ENCODE measurements around the gene CDK14.

Gene CDK14

GRCh38 chr7:90740386-90740785 is 144.3 kb downstream of the CDK14 start:
- Histone ChIP-seq H4K20me1 (ENCODE audit: insufficient read depth, low read length) (no peaks in the 10 kb centered on the region), H3K36me3 (replicated peaks; ENCODE audit: low read depth, low read length) (peaks cover 7% of the 10 kb centered on the region), H3K9ac (ENCODE audit: low read length) (no peak overlapping the region), H2AFZ (ENCODE audit: low read depth, low read length) (no peak overlapping the region), H3K4me2 (ENCODE audit: low read length) (no peak overlapping the region), H3K27ac (ENCODE audit: low read length) (no peak overlapping the region), H3K4me1 (ENCODE audit: low read length) (peaks cover 29% of the 10 kb centered on the region), H3K27me3 (ENCODE audit: low read depth, low read length) (no peaks in the 10 kb centered on the region), H3K79me2 (ENCODE audit: low read length) (no peaks in the 10 kb centered on the region), H3K4me3 (ENCODE audit: low read length) (no peak overlapping the region), H3K9me3 (ENCODE audit: insufficient read depth, low read length) (0 out of 2 replicates have a peak, but pooled peaks cover 3% of the 10 kb centered on the region)
- TF ChIP-seq CTCF (IDR thresholded peaks at IDR 0.05; ENCODE audit: low read depth, low read length) (no peak), EZH2phosphoT487 (IDR thresholded peaks at IDR 0.05; ENCODE audit: low read depth) (no peak)

GRCh38 chr7:90743626-90744025 is 147.5 kb downstream of the CDK14 start:
- H3K4me1 ChIP-seq (ENCODE audit: low read length): peaks cover 6% of the 10 kb centered on the region
- H3K9me3 ChIP-seq (ENCODE audit: insufficient read depth, low read length): no peaks in the 10 kb centered on the region
- H2AFZ ChIP-seq (ENCODE audit: low read depth, low read length): no peak overlapping the region
- no peaks in the 10 kb centered on the region for H3K27me3 ChIP-seq (ENCODE audit: low read depth, low read length)
- no peak overlapping the region for H3K4me3 ChIP-seq (ENCODE audit: low read length)
- no peaks in the 10 kb centered on the region for H4K20me1 ChIP-seq (ENCODE audit: insufficient read depth, low read length)
- H3K9ac ChIP-seq (ENCODE audit: low read length): no peak overlapping the region
- H3K79me2 ChIP-seq (ENCODE audit: low read length): no peaks in the 10 kb centered on the region
- H3K27ac ChIP-seq (ENCODE audit: low read length): no peak overlapping the region
- no peaks in the 10 kb centered on the region for H3K36me3 ChIP-seq (replicated peaks; ENCODE audit: low read depth, low read length)
- TF ChIP-seq EZH2phosphoT487 (IDR thresholded peaks at IDR 0.05; ENCODE audit: low read depth) (no peak), CTCF (IDR thresholded peaks at IDR 0.05; ENCODE audit: low read depth, low read length) (no peak)
- no peak overlapping the region for H3K4me2 ChIP-seq (ENCODE audit: low read length)

- no peaks in the 10 kb centered on the region for H3K36me3 ChIP-seq (replicated peaks; ENCODE audit: low read depth, low read length)
- no peak overlapping the region for H3K9ac ChIP-seq (ENCODE audit: low read length)
- H3K4me2 ChIP-seq (ENCODE audit: low read length): no peak overlapping the region
- no peak overlapping the region for H3K4me3 ChIP-seq (ENCODE audit: low read length)
- no peak overlapping the region for H3K27ac ChIP-seq (ENCODE audit: low read length)
- no peak overlapping the region for H2AFZ ChIP-seq (ENCODE audit: low read depth, low read length)
- no peaks in the 10 kb centered on the region for H3K27me3 ChIP-seq (ENCODE audit: low read depth, low read length)
- no peaks in the 10 kb centered on the region for H4K20me1 ChIP-seq (ENCODE audit: insufficient read depth, low read length)
- TF ChIP-seq CTCF (IDR thresholded peaks at IDR 0.05; ENCODE audit: low read depth, low read length) (no peak), EZH2phosphoT487 (IDR thresholded peaks at IDR 0.05; ENCODE audit: low read depth) (no peak)
- no peaks in the 10 kb centered on the region for H3K4me1 ChIP-seq (ENCODE audit: low read length)
- H3K79me2 ChIP-seq (ENCODE audit: low read length): no peaks in the 10 kb centered on the region
- no peaks in the 10 kb centered on the region for H3K9me3 ChIP-seq (ENCODE audit: insufficient read depth, low read length)
These were observed 151.4 kb downstream of the CDK14 start for GRCh38 chr7:90747516-90747915.

- Histone ChIP-seq H3K4me3 (ENCODE audit: low read length) (no peak overlapping the region), H3K9me3 (ENCODE audit: insufficient read depth, low read length) (no peaks in the 10 kb centered on the region), H3K4me1 (ENCODE audit: low read length) (no peaks in the 10 kb centered on the region), H4K20me1 (ENCODE audit: insufficient read depth, low read length) (no peaks in the 10 kb centered on the region), H3K9ac (ENCODE audit: low read length) (no peak overlapping the region), H3K27me3 (ENCODE audit: low read depth, low read length) (no peaks in the 10 kb centered on the region), H3K4me2 (ENCODE audit: low read length) (no peak overlapping the region), H3K79me2 (ENCODE audit: low read length) (no peaks in the 10 kb centered on the region), H2AFZ (ENCODE audit: low read depth, low read length) (no peak overlapping the region), H3K36me3 (replicated peaks; ENCODE audit: low read depth, low read length) (no peaks in the 10 kb centered on the region), H3K27ac (ENCODE audit: low read length) (no peak overlapping the region)
- TF ChIP-seq CTCF (IDR thresholded peaks at IDR 0.05; ENCODE audit: low read depth, low read length) (no peak), EZH2phosphoT487 (IDR thresholded peaks at IDR 0.05; ENCODE audit: low read depth) (no peak)
These were observed 153.1 kb downstream of the CDK14 start for GRCh38 chr7:90749262-90749661.

All from OCI-LY3 (cell line).